ENCODE results near the gene NKX2-1. TPM values are rescaled to one million over a fixed set of nuclear protein-coding genes. Genes with fewer than 3 reads are reported as not detected.
A peak's percentile ranks its signal among the peaks of the same experiment; 100 is the strongest.

NKX2-1 gene
- not detected in 2 replicates for total RNA-seq (2021)
- long read RNA-seq = 0 reads

- Histone ChIP-seq H3K4me2 (ENCODE audit: insufficient read depth, insufficient read length, low read length) (peak within 1 kb of the TSS; percentile 11), H3K9ac (ENCODE audit: extremely low read depth, insufficient read length, low read length) (no peak within 1 kb of the TSS), H2BK12ac (ENCODE audit: insufficient read length, low read depth, low read length) (no peak within 1 kb of the TSS)
Measured at GRCh38 chr14:36519431-36520321, at the start of gene NKX2-1. Gene NKX2-1, minus strand, starts transcription at chr14:36520232. Its CDS starts 103 bp downstream, at chr14:36520129.

More at GRCh38 chr14:36519431-36520321, at the start of gene NKX2-1:
- no peaks in the 10 kb centered on the region for H4K20me1 ChIP-seq (ENCODE audit: control insufficient read depth, insufficient read depth, insufficient read length)
- no peak within 1 kb of the TSS for H3K27ac ChIP-seq (ENCODE audit: insufficient read length, low read depth, low read length)
- H2AK5ac ChIP-seq (ENCODE audit: insufficient read length, low read length) = no peak within 1 kb of the TSS
- H3K79me1 ChIP-seq (ENCODE audit: insufficient read depth, low read depth, low read length, poor library complexity, severe bottlenecking) = no peaks in the 10 kb centered on the region
- H3K14ac ChIP-seq (ENCODE audit: insufficient read depth, low read length) = no peak within 1 kb of the TSS
- H3K4ac ChIP-seq (ENCODE audit: low read depth, low read length) = no peak within 1 kb of the TSS
- no peak within 1 kb of the TSS for H2BK120ac ChIP-seq (ENCODE audit: low read depth, low read length, poor library complexity, severe bottlenecking)
- DNase-seq = peak; percentile 81
- no peak within 1 kb of the TSS for H2BK20ac ChIP-seq (ENCODE audit: low read depth, low read length, poor library complexity, severe bottlenecking)
- no peak within 1 kb of the TSS for H4K8ac ChIP-seq (replicated peaks; ENCODE audit: insufficient read length, low read depth, low read length)
- Mint-ChIP-seq H3K27ac (no peak within 1 kb of the TSS), H3K36me3 (ENCODE audit: insufficient read depth in 1 of 3, low read depth in 3 of 3) (peaks cover 0 to 2% (median 0%) of the 10 kb centered on the region in 3 experiments; a peak in 1 of 7 replicates), H3K4me3 (peak within 1 kb of the TSS in 1 of 2 experiments; percentile 77; a peak in 4 of 5 replicates), H3K27me3 (ENCODE audit: low read depth) (peaks cover 98% of the 10 kb centered on the region), H3K9me3 (peaks cover 2 to 10% of the 10 kb centered on the region in 2 experiments; a peak in 4 of 5 replicates), H3K4me1 (peaks cover 12 to 35% of the 10 kb centered on the region in 2 experiments)
- H3K9me3 ChIP-seq (ENCODE audit: control insufficient read depth, low read depth, low read length) = no peaks in the 10 kb centered on the region
- no peak for TF ChIP-seq CTCF (conservative IDR thresholded peaks at IDR 0.05)
- no peak within 1 kb of the TSS for H2AFZ ChIP-seq (ENCODE audit: low read length)
- WGBS (ENCODE audit: extremely low coverage, insufficient read length, low lambda C conversion rate) = no CpG with 5 or more reads among the region's 49 CpGs
- H3K18ac ChIP-seq (ENCODE audit: insufficient read length, low read depth, low read length) = no peak within 1 kb of the TSS
- H4K91ac ChIP-seq (ENCODE audit: insufficient read length, low read depth, low read length) = no peak within 1 kb of the TSS
- no peak within 1 kb of the TSS for H2BK15ac ChIP-seq (ENCODE audit: low read depth, low read length)
- H3K27me3 ChIP-seq (ENCODE audit: insufficient read depth, low read length) = peaks cover 92% of the 10 kb centered on the region
- H3K23me2 ChIP-seq (ENCODE audit: insufficient read length, low read depth, low read length, poor library complexity, severe bottlenecking) = peaks cover 7% of the 10 kb centered on the region
- no peaks in the 10 kb centered on the region for H3K79me2 ChIP-seq (ENCODE audit: insufficient read depth, low read length)
- H2BK5ac ChIP-seq (ENCODE audit: insufficient read length, low read length) = no peak within 1 kb of the TSS
- H4K5ac ChIP-seq (ENCODE audit: insufficient read length, low read depth, low read length) = no peak within 1 kb of the TSS
- no peaks in the 10 kb centered on the region for H3K4me1 ChIP-seq (ENCODE audit: insufficient read depth, low read length)
- no peak within 1 kb of the TSS for H3T11ph ChIP-seq (ENCODE audit: low read length)
- H3K23ac ChIP-seq (ENCODE audit: insufficient read length, low read depth, low read length) = no peak within 1 kb of the TSS
- H3K56ac ChIP-seq (ENCODE audit: insufficient read length, low read depth, low read length) = no peak within 1 kb of the TSS
